ENCODE results near the gene RAB3C. TPM values are rescaled to one million over a fixed set of nuclear protein-coding genes. Genes with fewer than 3 reads are reported as not detected.
"Not testable (repeated sequence)": the region's sequence is repeated elsewhere in the genome, so short reads cannot be mapped to it uniquely, and the experiment has no call there.

Gene RAB3C
- total RNA-seq, 1 donor from 2014 or later: 2.5 TPM

DNA sequence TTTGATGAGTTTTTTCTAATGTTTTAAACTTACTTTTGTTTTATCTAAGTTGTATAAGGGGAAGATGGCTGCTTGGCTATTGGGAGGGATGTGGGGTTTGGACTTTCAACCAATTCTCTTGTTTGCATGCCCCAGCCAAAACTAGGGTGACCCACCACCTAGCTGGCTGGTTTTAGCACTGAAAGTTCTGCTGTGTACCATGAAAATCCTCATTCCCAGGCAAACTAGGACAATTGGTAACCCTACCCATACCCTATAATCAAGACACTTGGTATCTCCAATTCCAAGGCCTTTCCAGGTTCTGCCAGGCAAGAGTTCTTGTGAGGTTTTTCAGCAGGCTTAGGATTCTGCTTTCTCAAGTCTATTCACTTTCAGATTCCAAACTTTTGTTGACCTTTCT is 13.1 kb downstream of the RAB3C start:
- DNase-seq (ENCODE audit: extremely low spot score in 2 of 2): no peak
- Histone ChIP-seq H3K27ac (no peak overlapping the region), H3K4me1 (no peaks in the 10 kb centered on the region), H3K9me3 (no peaks in the 10 kb centered on the region), H3K27me3 (no peaks in the 10 kb centered on the region), H3K36me3 (no peaks in the 10 kb centered on the region), H3K4me3 (no peak overlapping the region)
- TF ChIP-seq POLR2AphosphoS5 (IDR thresholded peaks at IDR 0.05; ENCODE audit: insufficient read depth in 1 of 2, low read depth in 1 of 2): no peak
- TF ChIP-seq POLR2A (IDR thresholded peaks at IDR 0.05): no peak
- TF ChIP-seq, protein P1, sequence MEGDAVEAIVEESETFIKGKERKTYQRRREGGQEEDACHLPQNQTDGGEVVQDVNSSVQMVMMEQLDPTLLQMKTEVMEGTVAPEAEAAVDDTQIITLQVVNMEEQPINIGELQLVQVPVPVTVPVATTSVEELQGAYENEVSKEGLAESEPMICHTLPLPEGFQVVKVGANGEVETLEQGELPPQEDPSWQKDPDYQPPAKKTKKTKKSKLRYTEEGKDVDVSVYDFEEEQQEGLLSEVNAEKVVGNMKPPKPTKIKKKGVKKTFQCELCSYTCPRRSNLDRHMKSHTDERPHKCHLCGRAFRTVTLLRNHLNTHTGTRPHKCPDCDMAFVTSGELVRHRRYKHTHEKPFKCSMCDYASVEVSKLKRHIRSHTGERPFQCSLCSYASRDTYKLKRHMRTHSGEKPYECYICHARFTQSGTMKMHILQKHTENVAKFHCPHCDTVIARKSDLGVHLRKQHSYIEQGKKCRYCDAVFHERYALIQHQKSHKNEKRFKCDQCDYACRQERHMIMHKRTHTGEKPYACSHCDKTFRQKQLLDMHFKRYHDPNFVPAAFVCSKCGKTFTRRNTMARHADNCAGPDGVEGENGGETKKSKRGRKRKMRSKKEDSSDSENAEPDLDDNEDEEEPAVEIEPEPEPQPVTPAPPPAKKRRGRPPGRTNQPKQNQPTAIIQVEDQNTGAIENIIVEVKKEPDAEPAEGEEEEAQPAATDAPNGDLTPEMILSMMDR (IDR thresholded peaks at IDR 0.05): no peak
- intact Hi-C loops (cut with DNase I): no loop called here

DNA sequence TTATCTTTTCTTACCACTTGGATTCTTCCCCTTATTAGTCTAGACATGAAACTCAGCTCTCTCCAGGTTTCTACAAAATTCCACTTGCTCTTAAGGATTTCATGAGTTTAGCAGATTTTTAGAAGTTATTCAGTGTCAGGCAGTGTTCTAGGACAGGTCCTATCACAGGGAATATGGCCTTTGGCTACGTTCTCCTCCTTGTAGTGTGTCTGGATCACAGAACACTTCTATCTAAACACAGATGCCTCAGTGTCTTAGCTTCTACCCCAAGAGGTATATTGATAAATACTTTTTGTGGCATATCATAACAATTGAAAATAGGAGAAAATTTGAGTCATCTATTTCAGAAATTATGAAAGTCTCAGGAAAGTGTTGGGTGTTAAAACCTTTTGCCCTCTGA is 15.6 kb downstream of the RAB3C start:
- no peak overlapping the region for H3K4me3 ChIP-seq
- intact Hi-C loops (cut with DNase I): no loop called here
- no peaks in the 10 kb centered on the region for H3K9me3 ChIP-seq
- no peak for DNase-seq (ENCODE audit: extremely low spot score in 2 of 2)
- H3K36me3 ChIP-seq: no peaks in the 10 kb centered on the region
- H3K4me1 ChIP-seq: no peaks in the 10 kb centered on the region
- H3K27ac ChIP-seq: no peak overlapping the region
- no peaks in the 10 kb centered on the region for H3K27me3 ChIP-seq
- TF ChIP-seq POLR2A (IDR thresholded peaks at IDR 0.05) (no peak), POLR2AphosphoS5 (IDR thresholded peaks at IDR 0.05; ENCODE audit: insufficient read depth in 1 of 2, low read depth in 1 of 2) (no peak)
- TF ChIP-seq, protein P1 (IDR thresholded peaks at IDR 0.05): no peak

DNA sequence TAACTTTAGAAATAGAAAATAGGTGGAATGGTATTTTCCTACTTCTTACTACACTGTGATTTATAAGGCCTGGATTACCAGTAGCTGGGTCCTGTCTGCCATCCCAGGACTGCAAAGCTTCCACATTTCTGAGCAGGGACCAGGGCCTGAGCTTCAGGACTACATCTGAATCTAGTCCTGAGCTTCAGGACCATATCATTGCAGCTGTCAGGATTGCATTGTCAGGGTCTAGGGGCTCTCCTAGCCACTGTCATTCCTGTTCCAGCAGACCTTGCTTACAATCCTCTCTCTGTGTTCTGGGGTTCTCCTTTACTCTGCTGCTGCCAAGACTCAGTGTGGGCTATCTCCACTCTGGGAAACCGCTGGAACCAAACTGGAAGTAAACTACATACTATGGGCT is 16.3 kb downstream of the RAB3C start:
- TF ChIP-seq POLR2A (IDR thresholded peaks at IDR 0.05) (no peak), POLR2AphosphoS5 (IDR thresholded peaks at IDR 0.05; ENCODE audit: insufficient read depth in 1 of 2, low read depth in 1 of 2) (no peak)
- Histone ChIP-seq H3K9me3 (no peaks in the 10 kb centered on the region), H3K4me3 (no peak overlapping the region)

DNA sequence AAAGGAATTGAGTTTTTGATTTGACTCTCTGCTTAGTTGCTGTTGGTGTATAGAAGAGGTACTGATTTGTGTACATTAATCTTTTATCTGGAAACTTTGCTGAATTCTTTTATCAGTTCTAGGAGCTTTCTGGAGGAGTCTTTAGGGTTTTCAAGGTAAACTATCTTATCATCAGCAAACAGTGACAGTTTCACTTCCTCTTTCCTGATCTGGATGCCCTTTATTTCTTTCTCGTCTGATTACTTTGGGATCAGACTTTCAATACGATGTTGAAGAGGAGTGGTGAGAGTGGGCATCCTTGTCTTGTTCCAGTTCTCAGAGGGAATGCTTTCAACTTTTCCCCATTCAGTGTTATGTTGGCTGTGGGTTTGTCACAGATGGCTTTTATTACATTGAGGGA is 17.7 kb downstream of the RAB3C start:
- H3K4me3 ChIP-seq; H3K36me3 ChIP-seq; H3K9me3 ChIP-seq; intact Hi-C loops (cut with DNase I); H3K27me3 ChIP-seq; H3K4me1 ChIP-seq; H3K27ac ChIP-seq; DNase-seq (ENCODE audit: extremely low spot score in 2 of 2): not testable (repeated sequence)

More for the DNA sequence above, 16.3 kb downstream of the RAB3C start:
- no peaks in the 10 kb centered on the region for H3K36me3 ChIP-seq
- intact Hi-C loops (cut with DNase I): no loop called here
- H3K27ac ChIP-seq: no peak overlapping the region
- DNase-seq (ENCODE audit: extremely low spot score in 2 of 2): no peak
- no peaks in the 10 kb centered on the region for H3K4me1 ChIP-seq
- H3K27me3 ChIP-seq: no peaks in the 10 kb centered on the region

DNA sequence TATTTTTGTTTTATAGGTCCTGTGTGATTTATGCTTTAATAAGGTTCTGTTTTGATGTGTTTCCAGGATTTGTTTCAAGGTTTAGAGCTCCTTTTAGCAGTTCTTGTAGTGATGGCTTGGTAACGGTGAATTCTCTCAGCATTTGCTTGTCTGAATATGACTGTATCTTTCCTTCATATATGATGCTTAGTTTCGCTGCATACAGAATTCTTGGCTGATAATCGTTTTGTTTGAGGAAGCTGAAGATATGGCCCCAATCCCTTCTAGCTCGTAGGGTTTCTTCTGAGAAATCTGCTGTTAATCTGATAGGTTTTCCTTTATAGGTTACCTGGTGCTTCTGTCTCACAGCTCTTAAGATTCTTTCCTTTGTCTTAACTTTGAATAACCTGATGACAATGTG is 20.0 kb downstream of the RAB3C start:
- H3K27ac ChIP-seq; H3K4me3 ChIP-seq; H3K27me3 ChIP-seq; intact Hi-C loops (cut with DNase I); DNase-seq (ENCODE audit: extremely low spot score in 2 of 2); H3K4me1 ChIP-seq; H3K36me3 ChIP-seq; H3K9me3 ChIP-seq: not testable (repeated sequence)

DNA sequence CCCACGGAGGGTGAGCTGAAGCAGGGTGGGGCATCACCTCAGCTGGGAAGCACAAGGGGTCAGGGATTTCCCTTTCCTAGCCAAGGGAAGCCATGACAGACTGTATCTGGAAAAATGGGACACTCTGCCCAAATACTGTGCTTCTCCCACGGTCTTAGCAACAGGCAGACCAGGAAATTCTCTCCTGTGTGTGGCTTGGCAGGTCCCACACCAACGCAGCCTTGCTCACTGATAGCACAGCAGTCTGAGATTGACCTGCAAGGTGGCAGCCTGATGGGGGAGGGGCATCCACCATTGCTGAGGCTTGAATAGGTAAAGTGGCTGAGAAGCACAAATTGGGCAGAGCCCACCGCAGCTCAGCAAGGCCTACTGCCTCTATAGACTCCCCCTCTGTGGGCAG is 23.2 kb downstream of the RAB3C start:
- Histone ChIP-seq H3K4me3 (no peak overlapping the region), H3K9me3 (no peaks in the 10 kb centered on the region), H3K27me3 (no peaks in the 10 kb centered on the region), H3K27ac (no peak overlapping the region), H3K36me3 (no peaks in the 10 kb centered on the region), H3K4me1 (no peaks in the 10 kb centered on the region)
- intact Hi-C loops (cut with DNase I): no loop called here
- TF ChIP-seq, protein P1 (IDR thresholded peaks at IDR 0.05): no peak
- TF ChIP-seq POLR2A (IDR thresholded peaks at IDR 0.05) (no peak), POLR2AphosphoS5 (IDR thresholded peaks at IDR 0.05; ENCODE audit: insufficient read depth in 1 of 2, low read depth in 1 of 2) (no peak)
- DNase-seq (ENCODE audit: extremely low spot score in 2 of 2): no peak

DNA sequence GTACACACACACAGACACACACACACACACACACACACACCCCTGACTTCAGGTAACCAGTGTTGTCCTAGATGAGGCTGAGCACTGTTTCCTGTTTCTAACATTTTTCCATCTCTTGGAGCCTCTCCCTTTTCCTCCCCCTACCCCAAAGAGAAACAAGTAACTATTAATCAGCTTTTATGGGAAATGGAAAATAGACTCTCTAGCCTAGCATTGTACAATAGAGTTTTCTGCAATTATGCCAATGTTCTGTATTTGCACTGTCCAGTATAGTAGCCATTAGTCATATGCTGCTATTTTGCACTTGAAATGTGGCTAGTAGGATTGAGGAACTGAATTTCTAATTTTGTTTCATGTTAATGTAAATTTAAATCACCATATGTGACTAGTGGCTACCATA is 33.1 kb downstream of the RAB3C start:
- no peaks in the 10 kb centered on the region for H3K9me3 ChIP-seq
- no peaks in the 10 kb centered on the region for H3K27me3 ChIP-seq
- TF ChIP-seq POLR2A (IDR thresholded peaks at IDR 0.05) (no peak), POLR2AphosphoS5 (IDR thresholded peaks at IDR 0.05; ENCODE audit: insufficient read depth in 1 of 2, low read depth in 1 of 2) (no peak)
- TF ChIP-seq, protein P1 (IDR thresholded peaks at IDR 0.05): no peak
- H3K4me1 ChIP-seq: no peaks in the 10 kb centered on the region
- H3K4me3 ChIP-seq: no peak overlapping the region
- no peak overlapping the region for H3K27ac ChIP-seq
- H3K36me3 ChIP-seq: no peaks in the 10 kb centered on the region
- intact Hi-C loops (cut with DNase I): no loop called here
- no peak for DNase-seq (ENCODE audit: extremely low spot score in 2 of 2)

Data from vagina (tissue), 2 donors.